NT2/D1 (cell line): Measurements from ENCODE around the gene ARRB2.

Experiments
- SUZ12 ChIP-seq: IDR thresholded peaks from 2 replicates; pipeline ENCODE4 v1.6.1; 2011; ENCODE audit not compliant: insufficient read length, insufficient read depth; ENCODE audit errors: extremely low read depth
- ZNF274 ChIP-seq: IDR thresholded peaks from 2 replicates; pipeline ENCODE4 v1.6.1; 2011; ENCODE audit warnings: mild to moderate bottlenecking, low read depth, low read length

- no peak for TF ChIP-seq ZNF274
- no peak for TF ChIP-seq SUZ12
Observed at GRCh38 chr17:4709794-4710692, at the start of gene ARRB2.
